HG02763 (cell line): ENCODE data around the gene DHX8.

Source experiments
- ATAC-seq: cut with Tn5 transposase; IDR thresholded peaks from one replicate; pipeline ENCODE4 v1.9.1; 2021; ENCODE audit warnings: mild to moderate bottlenecking, moderate library complexity; ENCODE audit not compliant: unreplicated experiment

Gene DHX8

GRCh38 chr17:43521389-43521788, 37.6 kb downstream of the DHX8 start:
- no peak for ATAC-seq

- ATAC-seq: no peak
Measured at GRCh38 chr17:43524945-43525575, 41.3 kb downstream of the DHX8 start.

GRCh38 chr17:43526886-43527648, 43.3 kb downstream of the DHX8 start:
- ATAC-seq: no peak

- no peak for ATAC-seq
Measured at GRCh38 chr17:43528319-43528987, 44.7 kb downstream of the DHX8 start.

GRCh38 chr17:43528988-43529814, 45.4 kb downstream of the DHX8 start:
- ATAC-seq: no peak

GRCh38 chr17:43529947-43530287, 46.1 kb downstream of the DHX8 start:
- ATAC-seq: no peak

- ATAC-seq: no peak
Measured at GRCh38 chr17:43530288-43531081, 46.7 kb downstream of the DHX8 start.

- ATAC-seq: no peak
Measured at GRCh38 chr17:43531082-43531378, 47.3 kb downstream of the DHX8 start.

- no peak for ATAC-seq
Measured at GRCh38 chr17:43531955-43532354, 48.2 kb downstream of the DHX8 start.

GRCh38 chr17:43532581-43532980, 48.8 kb downstream of the DHX8 start:
- ATAC-seq: no peak

- no peak for ATAC-seq
Measured at GRCh38 chr17:43533699-43534098, 49.9 kb downstream of the DHX8 start.

GRCh38 chr17:43534909-43535308, 51.1 kb downstream of the DHX8 start:
- ATAC-seq: no peak

- no peak for ATAC-seq
Measured at GRCh38 chr17:43536236-43536992, 52.6 kb downstream of the DHX8 start.

GRCh38 chr17:43540821-43541674, 57.3 kb downstream of the DHX8 start:
- ATAC-seq: no peak

- ATAC-seq: no peak
Measured at GRCh38 chr17:43542859-43543258, 59.1 kb downstream of the DHX8 start.

- ATAC-seq: no peak
Measured at GRCh38 chr17:43543300-43543699, 59.5 kb downstream of the DHX8 start.

GRCh38 chr17:43543771-43544575, 60.2 kb downstream of the DHX8 start:
- no peak for ATAC-seq

GRCh38 chr17:43545383-43545632, 61.5 kb downstream of the DHX8 start:
- no peak for ATAC-seq
